Peyer's patch (tissue), 4 donors: ENCODE data around the gene ABCG4. TPM values are rescaled to one million over a fixed set of nuclear protein-coding genes. Genes with fewer than 3 reads are reported as not detected.
"Not testable (repeated sequence)": the region's sequence is repeated elsewhere in the genome, so short reads cannot be mapped to it uniquely, and the experiment has no call there.

Source experiments
- DNase-seq, 3 donors: peaks; one replicate each; pipeline ENCODE4 v3.0.0-alpha.2; 2017 to 2019
- H3K27ac ChIP-seq, 4 donors: fragments of 200-600 bp; sonication (generic); one replicate each; pipeline ENCODE4 v1.5.1; 2016 to 2019
- H3K27me3 ChIP-seq, 2 donors: fragments of 200-600 bp; sonication (generic); one replicate each; pipeline ENCODE4 v1.5.1; 2019
- H3K36me3 ChIP-seq, 3 donors: fragments of 200-600 bp; sonication (generic); one replicate each; pipeline ENCODE4 v1.5.1; 2016 to 2019
- H3K4me1 ChIP-seq, 4 donors: fragments of 200-600 bp; sonication (generic); one replicate each; pipeline ENCODE4 v1.5.1; 2016 to 2019
- H3K4me3 ChIP-seq, 4 donors: fragments of 200-600 bp; sonication (generic); 1 replicate in 3 of 4; 2 replicates in 1 of 4; pipeline ENCODE4 v1.5.1; 2016 to 2019; ENCODE audit warnings: mild to moderate bottlenecking in 1 of 4
- H3K9me3 ChIP-seq, 4 donors: fragments of 200-600 bp; sonication (generic); one replicate each; pipeline ENCODE4 v1.5.1; 2016 to 2019; ENCODE audit warnings: mild to moderate bottlenecking in 1 of 4
- CTCF ChIP-seq, 6 experiments: fragments of 450-650 bp in 4 of 6; fragments of 200-600 bp in 2 of 6; sonication (generic) in 1 of 6; IDR thresholded peaks; one replicate each; pipeline ENCODE4 v1.5.1; 2017 to 2019; ENCODE audit warnings: antibody characterized with exemption in 6 of 6, mild to moderate bottlenecking in 3 of 6, moderate library complexity in 1 of 6
- POLR2A ChIP-seq, 2 donors: fragments of 450-650 bp; IDR thresholded peaks; one replicate each; pipeline ENCODE4 v1.5.1; 2017; ENCODE audit warnings: antibody characterized with exemption in 2 of 2, mild to moderate bottlenecking in 2 of 2, moderate library complexity in 2 of 2
- total RNA-seq, 4 donors: library from RNA; depleted of rRNA; stranded (reverse); fragments of >200 nt; gene quantifications; one replicate each; pipeline ENCODE4 v1.1.0, GENCODE V29; 2016

Gene ABCG4
- total RNA-seq, 4 donors from 2014 or later, result not detected

GRCh38 chr11:119191265-119191664, 42.4 kb downstream of the ABCG4 start:
- peak in 1 of 2 donors; percentile 11 for TF ChIP-seq POLR2A (IDR thresholded peaks at IDR 0.05)
- peak in 1 of 3 donors; percentile 67 for DNase-seq
- H3K36me3 ChIP-seq, result not testable (repeated sequence)

GRCh38 chr11:119192111-119192510, 43.3 kb downstream of the ABCG4 start:
- H3K36me3 ChIP-seq, result no peaks in the 10 kb centered on the region
- TF ChIP-seq CTCF (IDR thresholded peaks at IDR 0.05) (no peak), POLR2A (IDR thresholded peaks at IDR 0.05) (no peak)
- H3K9me3 ChIP-seq, result no peaks in the 10 kb centered on the region
- H3K4me3 ChIP-seq, result no peak overlapping the region
- no peak for DNase-seq
- no peaks in the 10 kb centered on the region for H3K27me3 ChIP-seq
- H3K27ac ChIP-seq, result no peak overlapping the region
- H3K4me1 ChIP-seq, result no peaks in the 10 kb centered on the region

More at GRCh38 chr11:119191265-119191664, 42.4 kb downstream of the ABCG4 start:
- peak overlapping the region in 1 of 4 donors; percentile 22 for H3K27ac ChIP-seq
- not testable (repeated sequence) for H3K4me1 ChIP-seq, H3K9me3 ChIP-seq, H3K4me3 ChIP-seq, H3K27me3 ChIP-seq

- Histone ChIP-seq H3K36me3 (no peaks in the 10 kb centered on the region), H3K9me3 (no peaks in the 10 kb centered on the region), H3K4me3 (no peak overlapping the region), H3K27me3 (no peaks in the 10 kb centered on the region), H3K4me1 (no peaks in the 10 kb centered on the region), H3K27ac (no peak overlapping the region)
- peak in 1 of 3 donors; percentile 26 for DNase-seq
- no peak for TF ChIP-seq CTCF (IDR thresholded peaks at IDR 0.05)
- no peak for TF ChIP-seq POLR2A (IDR thresholded peaks at IDR 0.05)
These were observed 44.1 kb downstream of the ABCG4 start for GRCh38 chr11:119193001-119193400.

- Histone ChIP-seq H3K27me3 (no peaks in the 10 kb centered on the region), H3K27ac (no peak overlapping the region), H3K4me1 (no peaks in the 10 kb centered on the region), H3K4me3 (no peak overlapping the region), H3K9me3 (no peaks in the 10 kb centered on the region), H3K36me3 (no peaks in the 10 kb centered on the region)
- no peak for TF ChIP-seq CTCF (IDR thresholded peaks at IDR 0.05)
- TF ChIP-seq POLR2A (IDR thresholded peaks at IDR 0.05), result no peak
- no peak for DNase-seq
These were observed 44.8 kb downstream of the ABCG4 start for GRCh38 chr11:119193626-119194025.

GRCh38 chr11:119194811-119195440, 46.1 kb downstream of the ABCG4 start:
- Histone ChIP-seq H3K4me3 (no peak overlapping the region), H3K36me3 (no peaks in the 10 kb centered on the region), H3K9me3 (no peaks in the 10 kb centered on the region), H3K27ac (no peak overlapping the region), H3K27me3 (no peaks in the 10 kb centered on the region), H3K4me1 (no peaks in the 10 kb centered on the region)
- TF ChIP-seq POLR2A (IDR thresholded peaks at IDR 0.05) (no peak), CTCF (IDR thresholded peaks at IDR 0.05) (no peak)
- DNase-seq, result no peak

GRCh38 chr11:119195680-119196079, 46.8 kb downstream of the ABCG4 start:
- Histone ChIP-seq H3K4me1 (no peaks in the 10 kb centered on the region), H3K27me3 (no peaks in the 10 kb centered on the region), H3K27ac (no peak overlapping the region), H3K4me3 (no peak overlapping the region), H3K9me3 (no peaks in the 10 kb centered on the region), H3K36me3 (no peaks in the 10 kb centered on the region)
- peak in 2 of 3 donors; percentile 69 to 73 for DNase-seq
- TF ChIP-seq CTCF (IDR thresholded peaks at IDR 0.05) (no peak), POLR2A (IDR thresholded peaks at IDR 0.05) (no peak)
